GM12875 (cell line): ENCODE measurements around the gene PRKAG2.

ENCODE experiments used
- H3K4me3 ChIP-seq: one replicate; pipeline ENCODE4 v1.5.1; 2011; ENCODE audit warnings: low read depth, low read length, control low read depth
- TF ChIP-seq, protein P1 (sequence below): IDR thresholded peaks from 2 replicates; pipeline ENCODE4 v1.5.1; 2011; ENCODE audit warnings: low read depth, mild to moderate bottlenecking, control low read depth, inconsistent platforms, low read length, moderate library complexity, borderline replicate concordance; ENCODE audit not compliant: insufficient read depth

Gene PRKAG2

DNA sequence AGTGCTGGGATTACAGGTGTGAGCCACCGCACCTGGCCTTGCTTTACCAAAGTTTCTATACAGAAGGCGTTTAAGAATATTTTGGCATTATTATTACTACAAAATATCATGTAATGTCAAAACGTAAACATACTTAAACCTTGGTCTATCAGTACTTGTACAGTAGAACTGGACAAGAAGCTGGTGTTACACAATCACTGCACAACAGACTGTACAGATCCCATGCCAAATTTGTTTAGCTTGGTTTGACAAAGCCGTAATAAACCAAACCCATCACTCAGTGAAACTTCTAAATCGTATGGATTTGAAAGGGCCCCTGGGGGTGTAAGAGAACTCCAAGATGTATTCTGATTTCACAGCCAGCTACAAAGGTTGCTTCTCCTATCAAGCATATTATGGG, 305.4 kb downstream of the PRKAG2 start:
- TF ChIP-seq, protein P1, sequence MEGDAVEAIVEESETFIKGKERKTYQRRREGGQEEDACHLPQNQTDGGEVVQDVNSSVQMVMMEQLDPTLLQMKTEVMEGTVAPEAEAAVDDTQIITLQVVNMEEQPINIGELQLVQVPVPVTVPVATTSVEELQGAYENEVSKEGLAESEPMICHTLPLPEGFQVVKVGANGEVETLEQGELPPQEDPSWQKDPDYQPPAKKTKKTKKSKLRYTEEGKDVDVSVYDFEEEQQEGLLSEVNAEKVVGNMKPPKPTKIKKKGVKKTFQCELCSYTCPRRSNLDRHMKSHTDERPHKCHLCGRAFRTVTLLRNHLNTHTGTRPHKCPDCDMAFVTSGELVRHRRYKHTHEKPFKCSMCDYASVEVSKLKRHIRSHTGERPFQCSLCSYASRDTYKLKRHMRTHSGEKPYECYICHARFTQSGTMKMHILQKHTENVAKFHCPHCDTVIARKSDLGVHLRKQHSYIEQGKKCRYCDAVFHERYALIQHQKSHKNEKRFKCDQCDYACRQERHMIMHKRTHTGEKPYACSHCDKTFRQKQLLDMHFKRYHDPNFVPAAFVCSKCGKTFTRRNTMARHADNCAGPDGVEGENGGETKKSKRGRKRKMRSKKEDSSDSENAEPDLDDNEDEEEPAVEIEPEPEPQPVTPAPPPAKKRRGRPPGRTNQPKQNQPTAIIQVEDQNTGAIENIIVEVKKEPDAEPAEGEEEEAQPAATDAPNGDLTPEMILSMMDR: no peak
- H3K4me3 ChIP-seq: no peak overlapping the region

DNA sequence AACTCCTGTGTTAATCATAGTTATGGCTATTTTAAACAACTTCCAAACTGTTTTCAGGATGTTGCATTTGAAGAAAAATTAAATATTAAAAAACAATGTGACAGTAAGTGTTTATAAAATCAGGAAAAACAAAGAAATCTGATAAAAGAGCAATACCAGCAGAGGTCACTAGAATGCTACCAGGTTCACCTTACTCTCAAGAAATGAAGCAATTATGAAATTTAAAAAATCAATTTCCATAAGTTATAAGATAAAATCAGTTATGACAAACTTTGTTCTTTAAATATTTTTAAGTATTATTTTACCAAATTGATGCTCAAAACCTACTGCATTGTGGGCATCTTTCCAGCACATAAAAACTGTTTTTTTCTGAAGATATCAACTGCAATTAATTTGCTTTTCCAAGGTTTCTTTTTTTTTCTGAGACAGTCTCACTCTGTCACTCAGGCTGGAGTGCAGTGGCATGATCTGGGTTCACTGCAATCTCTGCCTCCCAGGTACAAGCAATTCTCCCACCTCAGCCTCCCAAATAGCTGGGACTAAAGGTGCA, 306.5 kb downstream of the PRKAG2 start:
- H3K4me3 ChIP-seq: no peak overlapping the region
- TF ChIP-seq, protein P1: no peak

DNA sequence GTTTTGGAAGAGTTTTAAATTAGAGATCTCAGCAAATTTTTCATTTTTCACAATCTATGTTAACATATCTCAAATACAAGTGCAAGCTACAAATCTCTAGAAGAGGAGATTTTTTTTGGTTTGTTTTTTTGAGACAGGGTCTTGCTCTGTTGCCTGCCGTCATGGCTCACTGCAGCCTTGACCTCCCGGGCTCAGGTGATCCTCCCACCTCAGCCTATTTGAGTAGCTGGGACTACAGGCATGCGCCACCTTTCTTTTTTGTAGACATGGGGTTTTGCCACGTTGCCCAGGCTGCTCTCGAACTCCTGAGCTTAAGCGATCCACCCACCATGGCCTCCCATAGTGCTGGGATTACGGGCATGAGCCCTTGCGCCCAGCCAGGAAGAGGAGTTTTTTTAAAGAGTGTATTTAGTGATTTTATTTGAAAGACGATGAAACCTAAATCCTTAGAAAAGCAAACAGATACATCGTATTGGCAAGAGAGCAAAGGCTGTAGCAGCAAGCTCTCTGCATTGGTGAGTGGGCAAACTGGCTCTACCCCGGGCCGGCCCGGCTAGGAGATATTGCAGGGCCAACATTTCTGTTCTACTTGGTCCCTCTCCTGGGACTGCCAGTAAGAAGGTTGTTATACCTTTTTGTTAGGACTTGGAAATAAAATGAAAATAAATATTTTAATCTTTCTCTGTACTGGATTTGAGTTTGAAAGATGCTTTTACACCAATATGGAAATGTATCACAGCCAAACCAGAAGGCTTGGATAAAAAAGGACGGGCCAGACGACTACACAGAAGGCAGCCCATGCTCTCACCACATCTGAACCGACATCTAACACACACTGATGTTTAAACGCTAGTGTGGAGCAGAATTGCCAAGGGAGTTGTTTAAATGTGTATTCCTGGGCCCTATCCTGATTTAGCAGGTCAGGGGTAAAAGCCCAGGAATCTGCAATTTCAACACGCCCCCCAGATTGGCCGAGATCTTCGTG, 307.7 kb downstream of the PRKAG2 start:
- no peak overlapping the region for H3K4me3 ChIP-seq
- TF ChIP-seq, protein P1: no peak

DNA sequence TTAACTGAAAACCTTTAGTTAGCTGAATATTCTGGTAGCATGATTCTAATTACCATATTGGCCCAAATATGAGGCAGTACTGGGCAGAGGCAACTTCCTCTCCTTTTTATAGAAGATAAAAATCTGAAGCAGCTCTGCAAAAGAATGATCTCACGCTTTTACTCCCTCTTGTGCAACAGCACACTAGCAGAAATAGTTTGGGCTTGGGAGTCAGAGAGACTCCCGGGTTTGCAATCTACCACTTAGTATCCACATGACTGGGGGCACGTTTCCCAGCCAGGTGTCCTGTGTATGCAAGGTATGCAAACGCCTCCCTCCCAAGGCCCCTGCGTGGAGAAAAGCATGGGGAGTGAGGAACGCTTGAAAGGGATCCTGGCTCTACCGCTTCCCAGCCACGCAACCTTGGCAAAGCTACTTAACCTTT, 310.0 kb downstream of the PRKAG2 start:
- H3K4me3 ChIP-seq: no peak overlapping the region
- TF ChIP-seq, protein P1: no peak

DNA sequence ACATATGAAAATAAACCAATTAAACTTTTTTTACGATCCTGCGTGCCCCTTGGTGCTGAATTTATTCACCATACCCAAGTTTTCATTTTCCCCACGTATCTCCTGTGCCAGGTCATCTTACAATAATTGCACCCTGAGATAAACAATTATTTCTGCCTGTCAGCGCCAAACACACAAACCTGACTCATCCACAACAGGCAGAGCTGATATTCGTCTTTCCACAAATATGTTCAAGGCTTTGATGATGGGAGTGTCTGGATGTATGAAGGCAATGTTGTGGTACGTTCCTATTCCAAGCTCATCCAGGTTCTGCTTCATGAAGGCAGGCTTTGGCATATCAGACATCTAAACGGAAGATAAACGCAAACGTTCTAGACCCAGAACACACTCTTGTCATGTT, 311.4 kb downstream of the PRKAG2 start:
- H3K4me3 ChIP-seq: no peak overlapping the region
- TF ChIP-seq, protein P1: no peak

DNA sequence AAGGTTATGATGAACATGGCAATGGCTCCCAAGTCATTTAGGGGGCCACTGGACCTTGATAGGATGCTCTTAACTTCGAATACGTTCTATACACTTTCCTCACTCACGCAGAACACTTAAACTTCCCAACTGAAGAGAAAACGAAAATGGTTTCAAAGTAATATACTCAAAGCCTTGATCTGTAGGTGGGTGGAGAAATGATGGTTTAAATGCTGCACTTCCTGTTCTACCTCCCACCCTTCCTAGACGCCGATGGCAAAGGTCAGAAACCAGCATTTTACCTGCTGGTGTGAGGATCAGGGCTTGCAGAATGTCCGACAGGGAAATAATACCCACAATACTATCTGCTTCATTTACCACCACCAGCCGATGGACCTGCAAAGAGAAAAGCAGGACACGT, 316.7 kb downstream of the PRKAG2 start:
- H3K4me3 ChIP-seq: no peak overlapping the region

More for the DNA sequence above, 316.7 kb downstream of the PRKAG2 start:
- TF ChIP-seq, protein P1: no peak
